IgD-negative memory B cell (primary cell): Measurements from ENCODE around the gene BCO1. TPM values are rescaled to one million over a fixed set of nuclear protein-coding genes. Genes with fewer than 3 reads are reported as not detected.

Source experiments
- H3K27ac Mint-ChIP-seq, 3 donors: one replicate each; pipeline ENCODE4 v1.8.0; 2020 to 2022; ENCODE audit warnings: mild to moderate bottlenecking in 3 of 3, mixed read lengths in 3 of 3, moderate library complexity in 1 of 3
- H3K27me3 Mint-ChIP-seq: one replicate; pipeline ENCODE4 v1.8.0; 2021; ENCODE audit warnings: mixed read lengths
- H3K36me3 Mint-ChIP-seq: one replicate; pipeline ENCODE4 v1.8.0; 2020; ENCODE audit warnings: mild to moderate bottlenecking, mixed read lengths
- H3K4me1 Mint-ChIP-seq, 3 donors: one replicate each; pipeline ENCODE4 v1.8.0; 2020 to 2022; ENCODE audit warnings: mixed read lengths in 3 of 3, mild to moderate bottlenecking in 1 of 3
- H3K4me3 Mint-ChIP-seq, 4 donors: one replicate each; pipeline ENCODE4 v1.8.0; 2020 to 2022; ENCODE audit warnings: mild to moderate bottlenecking in 4 of 4, mixed read lengths in 4 of 4, moderate library complexity in 3 of 4
- H3K9me3 Mint-ChIP-seq, 3 donors: one replicate each; pipeline ENCODE4 v1.8.0; 2020 to 2021; ENCODE audit warnings: mixed read lengths in 3 of 3, mild to moderate bottlenecking in 1 of 3
- polyA plus RNA-seq: library from polyadenylated mRNA; unstranded; fragments of 300-500 nt; fragmentation: Illumina TruSeq; gene quantifications from one replicate; pipeline ENCODE4 v1.2.3, GENCODE V29; 2021

The BCO1 gene, protein sequence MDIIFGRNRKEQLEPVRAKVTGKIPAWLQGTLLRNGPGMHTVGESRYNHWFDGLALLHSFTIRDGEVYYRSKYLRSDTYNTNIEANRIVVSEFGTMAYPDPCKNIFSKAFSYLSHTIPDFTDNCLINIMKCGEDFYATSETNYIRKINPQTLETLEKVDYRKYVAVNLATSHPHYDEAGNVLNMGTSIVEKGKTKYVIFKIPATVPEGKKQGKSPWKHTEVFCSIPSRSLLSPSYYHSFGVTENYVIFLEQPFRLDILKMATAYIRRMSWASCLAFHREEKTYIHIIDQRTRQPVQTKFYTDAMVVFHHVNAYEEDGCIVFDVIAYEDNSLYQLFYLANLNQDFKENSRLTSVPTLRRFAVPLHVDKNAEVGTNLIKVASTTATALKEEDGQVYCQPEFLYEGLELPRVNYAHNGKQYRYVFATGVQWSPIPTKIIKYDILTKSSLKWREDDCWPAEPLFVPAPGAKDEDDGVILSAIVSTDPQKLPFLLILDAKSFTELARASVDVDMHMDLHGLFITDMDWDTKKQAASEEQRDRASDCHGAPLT
- polyA plus RNA-seq, result not detected

DNA sequence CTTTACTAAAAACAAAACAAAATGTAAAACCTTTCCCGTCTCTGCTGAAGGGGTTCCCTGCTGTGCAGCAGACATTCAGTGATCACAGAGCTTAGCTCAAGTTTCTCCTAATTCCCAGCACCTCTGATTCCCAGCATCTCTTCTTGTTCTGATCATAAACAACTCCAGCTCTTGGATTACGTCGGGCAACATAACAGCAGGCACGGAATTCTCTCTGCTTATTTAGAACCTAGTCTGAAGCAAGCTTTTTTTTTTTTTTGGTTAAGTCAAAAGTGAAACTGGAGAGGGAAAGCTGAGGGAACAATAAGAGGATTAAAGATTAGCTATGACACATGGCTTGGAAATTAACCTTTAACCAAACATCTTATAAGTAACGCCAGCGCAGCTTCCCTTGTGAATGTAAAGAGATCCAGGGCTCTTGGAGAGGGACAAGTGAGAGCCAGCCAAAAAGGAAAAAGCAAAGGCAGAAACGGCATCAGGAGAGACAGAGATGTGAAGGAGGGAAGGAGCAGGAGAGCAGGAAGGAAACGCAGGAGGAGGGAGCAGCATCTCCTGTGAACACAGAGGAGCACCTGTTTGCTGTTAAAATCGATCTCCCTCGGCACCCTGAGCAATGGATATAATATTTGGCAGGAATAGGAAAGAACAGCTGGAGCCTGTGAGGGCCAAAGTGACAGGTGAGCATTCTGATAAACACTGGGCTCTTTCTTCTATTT is at the start of gene BCO1:
TSS of gene BCO1 (plus strand) at position 394 of the 716 bp plus-strand sequence. CDS start at position 614, 220 bp downstream.
- peaks cover 10% of the 10 kb centered on the region for H3K27me3 Mint-ChIP-seq
- H3K36me3 Mint-ChIP-seq, result no peaks in the 10 kb centered on the region
- peak within 1 kb of the TSS in 1 of 4 donors; percentile 79 for H3K4me3 Mint-ChIP-seq
- peaks cover 0 to 4% (median 2%) of the 10 kb centered on the region in 3 donors for H3K4me1 Mint-ChIP-seq
- no peak within 1 kb of the TSS for H3K27ac Mint-ChIP-seq
- no peaks in the 10 kb centered on the region for H3K9me3 Mint-ChIP-seq

DNA sequence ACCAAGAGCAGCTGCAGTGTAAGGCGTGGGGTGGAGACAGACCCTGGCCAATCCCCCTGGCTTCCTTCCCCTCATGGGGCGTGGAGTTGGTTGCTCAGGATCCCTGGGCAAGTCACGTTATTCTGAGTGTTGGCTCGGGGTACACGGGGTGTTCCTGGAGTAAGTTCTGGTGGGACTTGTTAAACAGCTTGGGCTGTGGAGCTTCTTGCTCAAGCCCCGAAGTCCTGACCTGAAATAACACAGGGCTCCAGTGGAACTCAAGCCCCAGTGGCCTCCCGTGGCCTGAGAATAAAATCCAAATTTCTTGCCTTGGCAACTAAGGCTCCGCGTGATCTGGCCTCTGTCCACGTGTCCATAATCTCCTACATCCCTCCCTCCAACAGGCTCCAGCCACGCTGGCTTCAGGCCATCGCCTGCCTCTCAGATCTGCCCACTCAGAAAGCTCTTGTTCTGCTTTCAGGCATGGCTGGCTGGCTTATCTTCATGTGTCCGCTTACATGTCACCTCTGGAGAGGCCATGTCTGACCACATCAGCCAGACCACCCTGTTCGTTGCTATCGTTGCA is 49.3 kb upstream of the BCO1 start:
- H3K27ac Mint-ChIP-seq, result no peak overlapping the region

DNA sequence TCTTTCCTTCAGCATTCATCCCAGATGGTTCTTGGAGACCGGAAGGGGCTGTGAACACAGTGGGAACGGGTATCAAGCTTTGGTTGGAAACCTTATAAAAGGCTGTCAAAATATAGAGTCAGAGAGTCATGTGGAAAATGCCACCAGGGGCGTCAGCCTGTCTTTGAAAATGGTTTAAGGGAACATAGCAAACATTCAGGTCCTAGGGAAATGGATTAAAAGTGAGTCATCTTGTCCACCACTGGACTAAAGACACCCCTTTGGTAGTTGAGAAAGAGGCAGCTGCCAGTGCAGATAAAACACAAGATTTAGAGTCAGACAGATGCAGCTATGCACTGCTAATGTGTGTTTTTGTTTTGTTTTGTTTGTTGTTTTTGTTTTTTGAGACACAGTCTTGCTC is 47.8 kb upstream of the BCO1 start:
- no peaks in the 10 kb centered on the region for H3K36me3 Mint-ChIP-seq
- peaks cover 6% of the 10 kb centered on the region for H3K27me3 Mint-ChIP-seq
- peaks cover 0 to 1% (median 0%) of the 10 kb centered on the region in 3 donors for H3K4me1 Mint-ChIP-seq
- H3K27ac Mint-ChIP-seq, result no peak overlapping the region
- no peaks in the 10 kb centered on the region for H3K9me3 Mint-ChIP-seq
- no peak overlapping the region for H3K4me3 Mint-ChIP-seq

More for the DNA sequence above, 49.3 kb upstream of the BCO1 start:
- H3K9me3 Mint-ChIP-seq, result no peaks in the 10 kb centered on the region
- H3K36me3 Mint-ChIP-seq, result no peaks in the 10 kb centered on the region
- peak overlapping the region in 1 of 4 donors; percentile 8 for H3K4me3 Mint-ChIP-seq
- peaks cover 0 to 1% (median 0%) of the 10 kb centered on the region in 3 donors for H3K4me1 Mint-ChIP-seq
- H3K27me3 Mint-ChIP-seq, result peaks cover 6% of the 10 kb centered on the region

DNA sequence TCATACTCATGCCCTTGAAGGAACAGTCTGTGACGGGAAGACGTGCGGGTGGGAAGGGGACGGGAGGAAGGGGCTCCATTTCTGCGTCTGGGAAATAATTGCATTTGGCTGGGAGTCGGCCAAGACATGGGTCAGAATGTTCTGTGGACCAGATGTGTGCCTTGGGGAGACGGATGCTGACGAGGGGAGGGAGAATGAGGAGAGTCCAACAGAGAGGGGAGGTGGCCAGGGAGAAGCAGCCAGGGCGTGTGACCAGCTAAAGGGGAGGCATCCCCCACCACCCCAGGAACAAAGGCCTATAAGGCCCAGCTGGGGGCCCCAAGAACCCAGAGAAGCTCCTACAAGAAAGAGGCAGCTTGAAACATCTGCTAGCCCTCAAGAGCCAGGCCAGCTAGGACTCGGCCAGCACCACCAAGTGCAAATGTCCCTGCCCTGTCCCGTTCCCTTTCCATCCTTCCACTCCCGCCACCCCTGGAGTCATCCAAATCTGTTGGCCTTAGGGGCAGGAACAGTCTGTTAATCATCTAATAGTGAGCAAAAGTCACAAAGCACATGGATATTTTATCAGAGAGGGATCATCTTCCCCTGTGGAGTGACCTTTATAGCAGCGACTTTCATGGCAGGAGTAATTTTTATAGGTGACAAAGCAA is 42.5 kb upstream of the BCO1 start:
- Mint-ChIP-seq H3K27ac (no peak overlapping the region), H3K27me3 (peaks cover 4% of the 10 kb centered on the region), H3K9me3 (no peaks in the 10 kb centered on the region), H3K36me3 (no peaks in the 10 kb centered on the region), H3K4me1 (no peaks in the 10 kb centered on the region), H3K4me3 (no peak overlapping the region)

DNA sequence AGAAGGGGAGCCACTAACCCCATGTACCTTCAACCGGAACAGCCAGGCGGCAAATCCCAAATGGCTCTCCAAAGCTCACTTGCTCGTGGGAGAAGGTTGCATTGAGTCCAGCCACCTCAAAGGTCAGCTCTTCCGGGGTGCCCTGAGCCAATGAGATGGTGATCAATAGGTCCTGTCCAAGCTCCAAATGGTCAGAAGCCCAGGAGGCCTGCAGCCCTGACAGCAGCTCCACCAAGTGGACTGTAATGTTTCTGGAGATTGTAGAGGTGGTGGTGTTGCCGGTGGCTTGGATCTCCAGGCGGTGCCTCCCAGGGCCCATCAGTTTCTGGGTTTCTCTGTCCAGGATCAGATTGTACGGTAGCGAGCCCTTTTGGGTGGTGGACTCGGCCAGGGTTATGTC is 39.9 kb upstream of the BCO1 start:
- Mint-ChIP-seq H3K27me3 (peaks cover 4% of the 10 kb centered on the region), H3K4me1 (no peaks in the 10 kb centered on the region), H3K9me3 (no peaks in the 10 kb centered on the region), H3K4me3 (no peak overlapping the region), H3K27ac (no peak overlapping the region), H3K36me3 (no peaks in the 10 kb centered on the region)

DNA sequence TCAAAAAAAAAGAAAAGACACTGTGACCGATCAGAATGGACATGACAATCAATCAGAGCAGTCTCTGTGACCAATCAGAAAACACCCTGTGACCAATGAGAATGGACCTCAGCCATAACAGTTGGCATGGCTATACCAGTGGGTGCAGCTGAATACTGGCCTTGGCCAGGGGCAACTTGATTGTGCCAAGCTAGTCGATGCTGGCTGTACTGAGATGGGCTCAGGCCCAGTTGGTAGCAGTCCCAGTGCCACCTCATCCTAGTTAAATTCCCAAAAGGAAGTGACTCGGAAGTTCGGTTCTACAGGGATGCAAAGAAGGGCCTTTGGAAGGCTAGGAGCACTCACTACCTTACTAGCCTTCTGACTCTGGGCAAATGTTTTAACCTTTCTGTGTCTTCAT is 37.2 kb upstream of the BCO1 start:
- Mint-ChIP-seq H3K4me1 (peaks cover 0 to 2% (median 0%) of the 10 kb centered on the region in 3 donors), H3K27me3 (peaks cover 9% of the 10 kb centered on the region), H3K9me3 (no peaks in the 10 kb centered on the region), H3K36me3 (no peaks in the 10 kb centered on the region), H3K27ac (no peak overlapping the region), H3K4me3 (no peak overlapping the region)

DNA sequence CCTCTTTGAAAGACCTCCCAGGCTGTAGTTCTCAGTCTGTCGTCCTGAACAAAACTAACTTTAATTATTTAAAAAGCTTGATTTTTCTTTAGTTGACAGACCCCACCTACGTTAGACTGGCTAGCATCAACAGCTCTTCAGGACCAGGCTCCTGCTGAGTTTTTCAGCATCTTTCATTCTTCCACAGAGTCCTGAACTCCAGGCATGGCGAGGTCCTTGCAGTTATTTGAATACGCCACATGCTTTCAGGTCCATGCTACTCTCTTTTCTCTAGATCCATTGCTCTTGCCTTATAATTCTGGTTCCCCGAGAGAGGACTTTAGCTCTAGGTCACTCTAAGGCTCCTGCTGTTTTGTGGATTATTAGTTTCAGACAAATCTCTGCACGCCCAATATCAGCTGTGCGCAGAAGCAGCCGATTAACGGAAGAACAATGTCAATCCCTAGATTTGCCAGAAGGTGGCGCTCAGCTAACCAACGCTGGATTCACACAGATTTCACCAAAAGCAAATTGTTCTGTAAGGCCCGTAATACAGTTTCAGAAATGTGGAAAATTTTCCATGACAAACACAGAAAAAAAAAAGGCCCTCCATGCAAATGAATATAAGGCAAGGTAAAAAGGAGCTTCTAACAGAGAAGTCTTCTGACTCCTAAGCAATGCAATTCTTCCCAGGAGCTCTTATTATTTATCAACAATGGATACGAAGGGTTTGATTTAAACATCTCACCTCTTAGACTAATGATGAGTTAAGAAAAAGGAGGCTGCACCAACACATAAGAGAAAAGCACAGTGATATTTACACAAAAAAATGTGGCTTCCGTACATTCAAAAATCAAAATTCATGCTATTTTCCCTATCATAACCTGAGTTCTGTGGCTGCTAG is 33.5 kb upstream of the BCO1 start:
- Mint-ChIP-seq H3K4me1 (peaks cover 0 to 2% (median 0%) of the 10 kb centered on the region in 3 donors), H3K4me3 (no peak overlapping the region), H3K36me3 (no peaks in the 10 kb centered on the region), H3K9me3 (no peaks in the 10 kb centered on the region), H3K27me3 (peaks cover 7% of the 10 kb centered on the region), H3K27ac (no peak overlapping the region)

DNA sequence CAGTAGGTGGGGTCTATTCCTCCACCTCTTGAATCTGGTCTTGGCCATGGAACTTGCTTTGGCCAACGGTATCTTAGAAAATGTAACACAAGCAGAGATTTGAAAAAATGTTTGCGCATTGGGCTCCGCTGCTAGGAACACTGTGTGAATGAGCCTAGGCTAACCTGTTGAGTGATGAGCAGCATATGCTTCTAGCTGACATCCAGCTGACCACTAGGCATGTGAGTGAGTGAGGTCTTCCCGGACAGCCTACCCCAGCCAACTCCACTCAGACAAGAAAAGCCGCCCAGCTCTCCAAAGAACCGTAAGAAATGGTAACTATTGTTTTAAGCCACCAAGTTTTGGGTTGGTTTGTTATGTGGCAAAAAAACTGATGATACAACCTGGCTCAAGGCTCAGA is 31.4 kb upstream of the BCO1 start:
- no peak overlapping the region for H3K27ac Mint-ChIP-seq

DNA sequence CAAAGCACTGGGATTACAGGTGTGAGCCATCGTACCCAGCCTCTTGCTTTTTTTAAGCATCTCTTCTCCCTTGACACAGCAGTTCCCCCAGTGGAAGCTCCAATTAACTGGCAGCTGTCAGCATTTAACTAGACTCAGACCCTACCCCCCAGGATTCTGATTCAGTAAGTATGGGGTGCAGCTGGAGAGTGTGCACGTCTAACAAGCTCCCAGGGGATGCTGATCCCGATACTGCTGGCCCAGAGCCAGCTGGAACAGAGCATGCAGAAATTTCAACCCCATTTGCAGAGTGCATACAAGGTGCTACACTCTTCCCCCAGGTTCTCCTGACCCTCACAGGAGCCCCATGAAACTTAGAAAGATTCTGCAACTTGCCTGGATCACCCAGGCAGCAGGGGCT is 27.7 kb upstream of the BCO1 start:
- Mint-ChIP-seq H3K27me3 (peaks cover 6% of the 10 kb centered on the region), H3K4me3 (no peak overlapping the region), H3K36me3 (no peaks in the 10 kb centered on the region), H3K4me1 (no peaks in the 10 kb centered on the region), H3K27ac (no peak overlapping the region), H3K9me3 (no peaks in the 10 kb centered on the region)

More for the DNA sequence above, 31.4 kb upstream of the BCO1 start:
- Mint-ChIP-seq H3K36me3 (no peaks in the 10 kb centered on the region), H3K4me1 (peaks cover 0 to 2% (median 0%) of the 10 kb centered on the region in 3 donors), H3K27me3 (peaks cover 11% of the 10 kb centered on the region), H3K4me3 (no peak overlapping the region), H3K9me3 (no peaks in the 10 kb centered on the region)

DNA sequence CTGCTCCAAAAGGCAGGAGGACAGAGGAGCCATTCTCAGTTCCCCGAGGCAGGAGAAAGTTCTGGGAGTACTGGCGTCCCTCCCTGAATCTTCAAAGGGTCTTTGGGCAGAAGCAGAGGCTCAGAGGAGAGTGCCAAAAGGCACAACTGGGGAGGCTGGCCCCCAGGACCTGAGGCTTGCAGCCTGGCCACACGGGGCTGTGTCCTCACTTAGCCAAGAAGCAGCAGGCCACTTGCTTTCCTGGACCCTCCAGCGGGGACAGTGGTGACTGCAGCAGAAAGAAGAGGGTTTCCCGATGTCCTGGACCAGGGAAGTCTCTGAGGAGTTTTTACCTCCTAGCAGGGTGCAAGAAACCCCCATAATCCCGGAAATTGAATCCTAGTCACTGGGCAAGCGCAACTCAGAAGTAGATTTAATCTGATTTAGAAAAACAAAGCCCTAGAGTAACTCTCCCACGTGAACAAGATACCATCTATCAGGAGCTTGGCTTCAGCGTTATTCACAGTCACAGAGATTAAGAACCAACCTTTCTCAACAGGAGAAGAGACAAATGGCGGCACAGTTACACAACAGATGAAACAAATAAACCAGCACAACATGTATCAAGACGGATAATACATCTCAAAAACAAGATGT is 25.5 kb upstream of the BCO1 start:
- Mint-ChIP-seq H3K27me3 (peaks cover 8% of the 10 kb centered on the region), H3K4me3 (no peak overlapping the region), H3K36me3 (no peaks in the 10 kb centered on the region), H3K4me1 (no peaks in the 10 kb centered on the region), H3K27ac (no peak overlapping the region), H3K9me3 (no peaks in the 10 kb centered on the region)

DNA sequence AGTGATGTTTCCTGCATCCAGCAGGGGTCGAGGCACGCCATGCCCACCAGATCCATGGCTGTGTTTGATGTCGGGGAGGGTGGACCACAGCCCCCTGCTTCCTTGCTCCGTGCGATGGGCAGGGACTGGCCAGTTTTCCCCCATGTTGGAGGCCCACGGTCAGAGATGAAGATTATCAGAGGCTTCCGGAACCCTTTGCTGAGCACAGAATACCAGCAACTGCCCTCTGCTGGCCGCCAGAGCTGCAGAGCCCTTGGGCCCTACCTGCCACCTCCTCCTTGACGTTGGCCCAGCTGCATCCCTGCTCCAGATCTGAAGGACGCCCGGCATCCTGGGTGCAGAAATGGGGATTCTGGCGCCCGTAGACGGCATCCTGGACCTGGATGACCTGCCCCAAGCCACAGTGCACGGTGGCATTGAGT is 23.7 kb upstream of the BCO1 start:
- Mint-ChIP-seq H3K27ac (no peak overlapping the region), H3K27me3 (peaks cover 10% of the 10 kb centered on the region), H3K4me3 (no peak overlapping the region), H3K36me3 (no peaks in the 10 kb centered on the region), H3K9me3 (no peaks in the 10 kb centered on the region), H3K4me1 (no peaks in the 10 kb centered on the region)

DNA sequence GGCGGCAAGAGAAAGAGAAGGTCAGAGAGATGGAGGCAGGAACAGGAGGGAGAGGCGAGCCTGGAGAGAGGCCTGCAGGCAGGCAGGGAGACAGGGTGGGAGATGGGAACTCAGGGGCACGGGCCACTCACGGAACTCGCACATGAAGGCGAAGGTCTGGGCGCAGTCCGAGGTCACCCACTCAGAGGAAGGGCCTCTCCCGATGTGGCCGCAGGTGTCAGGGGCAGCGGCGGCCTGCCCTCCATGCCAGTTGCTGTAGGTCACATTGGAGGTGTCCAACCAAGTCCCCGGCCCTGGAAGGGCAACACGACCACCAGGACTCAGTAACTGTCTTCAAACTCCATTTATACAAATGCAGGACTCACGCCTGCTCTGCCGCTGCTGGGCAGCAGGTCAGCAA is 22.4 kb upstream of the BCO1 start:
- H3K4me3 Mint-ChIP-seq, result no peak overlapping the region
- no peaks in the 10 kb centered on the region for H3K36me3 Mint-ChIP-seq
- no peaks in the 10 kb centered on the region for H3K4me1 Mint-ChIP-seq
- H3K9me3 Mint-ChIP-seq, result no peaks in the 10 kb centered on the region
- H3K27ac Mint-ChIP-seq, result no peak overlapping the region
- peaks cover 8% of the 10 kb centered on the region for H3K27me3 Mint-ChIP-seq

DNA sequence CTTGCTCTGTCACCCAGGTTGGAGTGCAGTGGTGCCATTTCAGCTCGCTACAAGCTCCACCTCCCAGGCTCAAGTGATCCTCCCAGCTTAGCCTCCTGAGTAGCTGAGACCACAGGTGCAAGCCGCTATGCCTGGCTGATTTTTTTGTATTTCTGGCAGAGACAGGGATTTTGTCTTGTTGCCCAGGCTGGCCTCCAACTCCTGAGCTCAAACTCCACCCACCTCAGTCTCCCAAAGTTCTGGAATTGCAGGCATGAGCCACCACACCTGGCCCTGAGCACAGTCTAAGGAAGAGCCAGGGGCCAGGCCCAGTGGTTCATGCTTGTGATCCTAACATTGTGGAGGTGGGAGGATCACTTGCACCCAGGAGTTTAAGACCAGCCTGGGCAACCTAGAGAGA is 21.8 kb upstream of the BCO1 start:
- Mint-ChIP-seq H3K9me3 (no peaks in the 10 kb centered on the region), H3K27ac (no peak overlapping the region), H3K36me3 (no peaks in the 10 kb centered on the region), H3K4me1 (no peaks in the 10 kb centered on the region), H3K27me3 (peaks cover 6% of the 10 kb centered on the region), H3K4me3 (no peak overlapping the region)

DNA sequence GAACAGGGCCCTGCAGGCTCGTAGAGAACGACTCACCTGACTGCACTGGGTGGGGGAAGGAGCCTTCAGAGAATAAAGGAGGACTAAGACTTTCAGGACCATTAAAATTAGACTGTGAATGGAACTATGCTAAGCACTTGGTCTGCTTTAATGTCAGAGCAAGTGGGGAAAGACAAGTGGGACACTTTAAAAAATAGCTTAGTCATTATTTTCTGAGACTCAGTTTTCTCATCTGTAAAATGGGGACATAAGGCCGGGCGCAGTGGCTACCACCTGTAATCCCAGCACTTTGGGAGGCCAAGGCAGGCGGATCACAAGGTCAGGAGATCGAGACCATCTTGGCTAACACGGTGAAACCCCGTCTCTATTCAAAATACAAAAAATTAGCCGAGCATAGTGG is 19.3 kb upstream of the BCO1 start:
- H3K4me1 Mint-ChIP-seq, result no peaks in the 10 kb centered on the region

More for the DNA sequence above, 19.3 kb upstream of the BCO1 start:
- Mint-ChIP-seq H3K9me3 (no peaks in the 10 kb centered on the region), H3K27ac (no peak overlapping the region), H3K27me3 (peaks cover 9% of the 10 kb centered on the region), H3K36me3 (no peaks in the 10 kb centered on the region), H3K4me3 (no peak overlapping the region)
